PC-3 (cell line): ENCODE data around the gene MPG.

Experiments used
- EZH2 ChIP-seq: fragments of 300-600 bp; sonication (generic); IDR thresholded peaks from one replicate; pipeline ENCODE4 v1.6.1; 2017; ENCODE audit warnings: antibody characterized with exemption, mild to moderate bottlenecking, low read length; ENCODE audit not compliant: unreplicated experiment
- TF ChIP-seq, protein P1 (sequence below): fragments of 300-600 bp; sonication (generic); conservative IDR thresholded peaks from 2 replicates; pipeline ENCODE4 v1.5.1; 2017; ENCODE audit warnings: antibody characterized with exemption, low read depth, mild to moderate bottlenecking, low read length

DNA sequence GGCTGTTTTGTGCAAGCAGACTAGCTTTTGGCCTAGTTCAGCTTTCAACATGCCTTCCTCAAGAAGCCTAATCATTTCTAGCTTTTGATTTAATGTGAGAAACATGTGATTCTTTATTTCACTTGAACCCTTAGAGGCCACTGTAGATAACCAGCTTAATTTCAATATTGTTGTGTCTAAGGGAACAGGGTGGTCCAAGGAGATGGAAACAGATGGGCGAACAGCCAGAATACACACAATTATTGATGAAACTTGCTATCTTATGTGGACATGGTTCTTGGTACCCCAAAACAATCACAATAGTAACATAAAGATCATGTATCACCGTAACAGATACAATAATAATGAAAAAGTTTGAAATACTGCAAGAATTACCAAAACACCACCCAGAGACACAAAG lies 55.7 kb downstream of the MPG start:
- TF ChIP-seq, protein P1, sequence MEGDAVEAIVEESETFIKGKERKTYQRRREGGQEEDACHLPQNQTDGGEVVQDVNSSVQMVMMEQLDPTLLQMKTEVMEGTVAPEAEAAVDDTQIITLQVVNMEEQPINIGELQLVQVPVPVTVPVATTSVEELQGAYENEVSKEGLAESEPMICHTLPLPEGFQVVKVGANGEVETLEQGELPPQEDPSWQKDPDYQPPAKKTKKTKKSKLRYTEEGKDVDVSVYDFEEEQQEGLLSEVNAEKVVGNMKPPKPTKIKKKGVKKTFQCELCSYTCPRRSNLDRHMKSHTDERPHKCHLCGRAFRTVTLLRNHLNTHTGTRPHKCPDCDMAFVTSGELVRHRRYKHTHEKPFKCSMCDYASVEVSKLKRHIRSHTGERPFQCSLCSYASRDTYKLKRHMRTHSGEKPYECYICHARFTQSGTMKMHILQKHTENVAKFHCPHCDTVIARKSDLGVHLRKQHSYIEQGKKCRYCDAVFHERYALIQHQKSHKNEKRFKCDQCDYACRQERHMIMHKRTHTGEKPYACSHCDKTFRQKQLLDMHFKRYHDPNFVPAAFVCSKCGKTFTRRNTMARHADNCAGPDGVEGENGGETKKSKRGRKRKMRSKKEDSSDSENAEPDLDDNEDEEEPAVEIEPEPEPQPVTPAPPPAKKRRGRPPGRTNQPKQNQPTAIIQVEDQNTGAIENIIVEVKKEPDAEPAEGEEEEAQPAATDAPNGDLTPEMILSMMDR: no peak
- no peak for TF ChIP-seq EZH2
